ENCODE data around the gene UACA. TPM values are rescaled to one million over a fixed set of nuclear protein-coding genes. Genes with fewer than 3 reads are reported as not detected.

Gene UACA
- total RNA-seq, 1 experiment from 2014 or later: 59.9 TPM

GRCh38 chr15:70726753-70727152, 36.6 kb downstream of the UACA start:
- TF ChIP-seq CTCF (conservative IDR thresholded peaks at IDR 0.05) (no peak), EZH2 (IDR thresholded peaks at IDR 0.05; ENCODE audit: low read depth) (no peak)
- no peak overlapping the region for H3K27ac ChIP-seq

DNA sequence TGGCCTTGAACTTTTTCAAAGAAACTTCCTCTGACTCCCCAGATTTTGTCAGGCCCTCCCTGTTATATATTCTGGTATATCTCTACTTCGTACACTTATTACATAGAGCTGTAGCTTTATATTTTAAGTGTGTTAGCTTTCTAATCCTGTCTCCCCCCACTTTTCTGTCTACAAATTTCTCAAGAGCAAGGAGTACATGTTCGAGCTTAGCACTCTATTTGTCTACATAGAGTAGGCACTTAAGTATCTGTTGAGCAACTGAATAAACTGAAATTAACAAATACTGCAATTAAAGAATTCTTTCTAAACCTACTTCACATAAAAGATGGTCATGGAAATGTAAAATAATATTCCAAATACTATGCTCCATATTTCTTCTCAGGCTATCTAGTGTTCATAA, 39.4 kb downstream of the UACA start:
- Histone ChIP-seq H3K4me3 (no peak overlapping the region), H3K9me3 (ENCODE audit: insufficient read depth, low read depth) (no peaks in the 10 kb centered on the region), H3K36me3 (ENCODE audit: low read depth) (no peaks in the 10 kb centered on the region), H3K79me2 (ENCODE audit: low read depth) (peaks cover 1% of the 10 kb centered on the region; the same call in 1 of the 2 replicates), H3K4me2 (no peak overlapping the region), H2AFZ (no peak overlapping the region), H3K9me2 (ENCODE audit: insufficient read depth) (no peaks in the 10 kb centered on the region), H3K27ac (no peak overlapping the region), H4K20me1 (ENCODE audit: insufficient read depth) (no peaks in the 10 kb centered on the region), H3K27me3 (ENCODE audit: insufficient read depth, low read depth) (no peaks in the 10 kb centered on the region), H3F3A (ENCODE audit: insufficient read depth, low read depth) (no peaks in the 10 kb centered on the region), H3K4me1 (replicated peaks; ENCODE audit: insufficient read depth) (no peaks in the 10 kb centered on the region)
- no TSS peak for BruUV-seq (replicated peaks)
- intact Hi-C loops (cut with micrococcal nuclease; ENCODE audit: unreplicated experiment): loop anchor here (10.0 kb wide), 1 partner anchor 49 kb away; no protein-coding TSS in a partner anchor
- no peak for DNase-seq
- TF ChIP-seq CTCF (conservative IDR thresholded peaks at IDR 0.05) (no peak), EZH2 (IDR thresholded peaks at IDR 0.05; ENCODE audit: low read depth) (no peak)
- ChIA-PET POLR2A (ENCODE audit: unreplicated experiment) (no interaction called here), CTCF (no interaction called here)

More at GRCh38 chr15:70726753-70727152, 36.6 kb downstream of the UACA start:
- Histone ChIP-seq H3K27me3 (ENCODE audit: insufficient read depth, low read depth) (no peaks in the 10 kb centered on the region), H3K79me2 (ENCODE audit: low read depth) (peaks cover 3% of the 10 kb centered on the region; the same call in 1 of the 2 replicates), H3F3A (ENCODE audit: insufficient read depth, low read depth) (no peaks in the 10 kb centered on the region), H3K36me3 (ENCODE audit: low read depth) (no peaks in the 10 kb centered on the region), H3K4me3 (no peak overlapping the region), H3K9me2 (ENCODE audit: insufficient read depth) (no peaks in the 10 kb centered on the region), H3K9me3 (ENCODE audit: insufficient read depth, low read depth) (no peaks in the 10 kb centered on the region), H4K20me1 (ENCODE audit: insufficient read depth) (no peaks in the 10 kb centered on the region), H3K4me1 (replicated peaks; ENCODE audit: insufficient read depth) (no peaks in the 10 kb centered on the region), H2AFZ (no peak overlapping the region), H3K4me2 (no peak overlapping the region)
- ChIA-PET POLR2A (ENCODE audit: unreplicated experiment) (no interaction called here), CTCF (interaction anchor here (0.6 to 1.5 kb wide), 2 partner anchors 85 to 158 kb away, joined by 3 to 6 read pairs; no protein-coding TSS in a partner anchor)
- BruUV-seq (replicated peaks): no TSS peak
- intact Hi-C loops (cut with micrococcal nuclease; ENCODE audit: unreplicated experiment): loop anchor here (10.0 kb wide), 1 partner anchor 52 kb away; no protein-coding TSS in a partner anchor
- no peak for DNase-seq

- H3K79me2 ChIP-seq (ENCODE audit: low read depth): no peaks in the 10 kb centered on the region
- intact Hi-C loops (cut with micrococcal nuclease; ENCODE audit: unreplicated experiment): loop anchor here (10.0 kb wide), 1 partner anchor 48 kb away; no protein-coding TSS in a partner anchor
- POLR2A ChIA-PET (ENCODE audit: unreplicated experiment): interaction anchor here (0.8 kb wide), 1 partner anchor 21 kb away, joined by 8 read pairs; no protein-coding TSS in a partner anchor
Observed at GRCh38 chr15:70723122-70723422, 40.3 kb downstream of the UACA start.

More at GRCh38 chr15:70723122-70723422, 40.3 kb downstream of the UACA start:
- Histone ChIP-seq H3K4me3 (no peak overlapping the region), H3F3A (ENCODE audit: insufficient read depth, low read depth) (no peaks in the 10 kb centered on the region), H3K9me2 (ENCODE audit: insufficient read depth) (no peaks in the 10 kb centered on the region), H3K27me3 (ENCODE audit: insufficient read depth, low read depth) (no peaks in the 10 kb centered on the region), H4K20me1 (ENCODE audit: insufficient read depth) (no peaks in the 10 kb centered on the region), H3K27ac (no peak overlapping the region), H3K4me1 (replicated peaks; ENCODE audit: insufficient read depth) (no peaks in the 10 kb centered on the region), H2AFZ (no peak overlapping the region), H3K36me3 (ENCODE audit: low read depth) (no peaks in the 10 kb centered on the region), H3K9me3 (ENCODE audit: insufficient read depth, low read depth) (no peaks in the 10 kb centered on the region), H3K4me2 (no peak overlapping the region)
- TF ChIP-seq CTCF (conservative IDR thresholded peaks at IDR 0.05): no peak
- no peak for TF ChIP-seq EZH2 (IDR thresholded peaks at IDR 0.05; ENCODE audit: low read depth)
- no peak for DNase-seq
- CTCF ChIA-PET: interaction anchor here (0.6 to 1.4 kb wide), 9 partner anchors 9 to 163 kb away, joined by 3 to 11 read pairs (median 3); no protein-coding TSS in a partner anchor
- no TSS peak for BruUV-seq (replicated peaks)

All from PC-9 (cell line).